NCI-H187 (cell line): ENCODE measurements around the gene ECEL1.
"Not testable (repeated sequence)": the region's sequence is repeated elsewhere in the genome, so short reads cannot be mapped to it uniquely, and the experiment has no call there.

Experiments used
- DNase-seq, 2 experiments: peaks; one replicate each; lab custom pipeline; 2025; lab: John Stamatoyannopoulos, UW

Gene ECEL1

GRCh38 chr2:232441147-232441651 is 46.4 kb downstream of the ECEL1 start:
- DNase-seq: no peak

- peak in 1 of 2 experiments; percentile 5 for DNase-seq
Measured at GRCh38 chr2:232440220-232441018, 47.2 kb downstream of the ECEL1 start.

- DNase-seq: no peak
Measured at GRCh38 chr2:232439758-232440135, 47.9 kb downstream of the ECEL1 start.

GRCh38 chr2:232438951-232439757 is 48.5 kb downstream of the ECEL1 start:
- no peak for DNase-seq

GRCh38 chr2:232438091-232438490 is 49.5 kb downstream of the ECEL1 start:
- DNase-seq: no peak

- DNase-seq: no peak
Measured at GRCh38 chr2:232437195-232437571, 50.5 kb downstream of the ECEL1 start.

- DNase-seq: no peak
Measured at GRCh38 chr2:232436381-232437194, 51.0 kb downstream of the ECEL1 start.

GRCh38 chr2:232435805-232436204 is 51.8 kb downstream of the ECEL1 start:
- DNase-seq: no peak

- no peak for DNase-seq
Measured at GRCh38 chr2:232435375-232435648, 52.3 kb downstream of the ECEL1 start.

- DNase-seq: no peak
Measured at GRCh38 chr2:232434563-232435374, 52.9 kb downstream of the ECEL1 start.

- DNase-seq: no peak
Measured at GRCh38 chr2:232434091-232434490, 53.5 kb downstream of the ECEL1 start.

GRCh38 chr2:232433622-232434021 is 54.0 kb downstream of the ECEL1 start:
- not testable (repeated sequence) for DNase-seq

GRCh38 chr2:232432598-232433184 is 54.9 kb downstream of the ECEL1 start:
- DNase-seq: no peak

- no peak for DNase-seq
Measured at GRCh38 chr2:232431705-232432590, 55.7 kb downstream of the ECEL1 start.
